HG02642 (cell line): Measurements from ENCODE around the gene CPLANE2.
"Not testable (repeated sequence)": the region's sequence is repeated elsewhere in the genome, so short reads cannot be mapped to it uniquely, and the experiment has no call there.

Experiments
- ATAC-seq: cut with Tn5 transposase; IDR thresholded peaks from one replicate; pipeline ENCODE4 v1.9.1; 2021; ENCODE audit warnings: mild to moderate bottlenecking; ENCODE audit not compliant: unreplicated experiment, poor library complexity

CPLANE2 gene

DNA sequence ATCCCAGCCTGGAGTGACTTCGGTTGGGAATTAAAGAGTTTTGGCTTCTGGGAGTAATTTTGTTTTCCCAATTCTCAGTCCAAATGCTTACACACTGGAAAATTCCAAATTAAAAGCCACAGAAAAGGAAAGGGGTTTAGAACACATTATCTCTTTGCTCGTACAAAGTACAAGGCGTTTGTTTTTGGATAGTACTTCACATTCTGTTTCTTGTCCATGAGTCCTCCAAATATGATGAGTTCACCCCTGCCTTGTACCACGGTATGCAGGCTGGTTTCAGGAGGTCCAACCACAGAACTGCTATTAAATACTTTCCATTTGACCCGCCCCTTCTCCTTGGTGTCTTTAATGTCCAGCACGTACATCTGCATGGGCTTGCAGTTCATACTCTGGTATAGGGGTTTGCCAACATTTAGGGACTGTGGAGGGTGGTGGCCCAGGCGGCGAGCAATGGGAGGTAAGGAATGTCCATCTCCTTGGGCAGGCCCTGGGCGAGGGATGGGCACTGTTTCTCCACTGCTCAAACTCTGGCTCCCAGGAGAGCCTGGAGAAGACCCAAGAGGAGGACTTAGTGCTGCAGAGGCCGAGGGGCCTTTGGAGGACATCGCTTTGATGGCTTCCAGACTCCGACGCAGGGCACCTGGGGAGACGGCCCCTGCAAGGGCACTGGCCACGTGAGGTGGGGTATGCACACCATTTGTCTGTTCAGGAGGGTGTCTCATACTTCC is 13.7 kb upstream of the CPLANE2 start:
- no peak for ATAC-seq

DNA sequence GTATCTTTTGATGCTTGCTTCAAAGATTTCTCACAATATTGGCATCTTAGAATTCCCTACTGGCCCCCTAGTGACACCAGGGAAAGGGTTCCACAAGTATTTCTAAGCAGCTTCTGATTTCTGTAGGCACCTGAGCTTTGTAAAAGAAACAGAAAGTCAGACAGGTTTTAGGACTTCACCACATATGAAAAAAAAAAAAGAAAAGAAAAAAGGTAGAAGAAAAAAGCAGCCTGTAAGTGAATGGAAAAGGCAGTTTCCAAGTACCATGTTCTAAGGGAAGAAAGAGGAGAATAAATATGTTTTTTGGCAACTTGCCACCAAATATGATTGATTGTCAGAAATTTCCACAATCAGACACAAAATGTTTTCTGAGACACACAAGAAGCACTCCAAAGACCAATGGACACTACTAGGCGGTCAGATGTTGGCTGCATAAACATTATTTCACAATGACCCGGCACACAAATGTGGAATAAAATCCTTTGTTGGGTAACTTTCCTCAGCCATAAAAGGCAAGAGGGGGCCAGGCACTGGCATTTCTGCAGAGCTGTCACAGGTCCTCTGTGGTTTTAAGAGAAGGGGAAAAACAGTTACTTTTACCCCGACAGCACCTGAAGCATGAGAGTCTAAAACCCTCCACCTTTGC is 12.7 kb upstream of the CPLANE2 start:
- ATAC-seq = no peak

DNA sequence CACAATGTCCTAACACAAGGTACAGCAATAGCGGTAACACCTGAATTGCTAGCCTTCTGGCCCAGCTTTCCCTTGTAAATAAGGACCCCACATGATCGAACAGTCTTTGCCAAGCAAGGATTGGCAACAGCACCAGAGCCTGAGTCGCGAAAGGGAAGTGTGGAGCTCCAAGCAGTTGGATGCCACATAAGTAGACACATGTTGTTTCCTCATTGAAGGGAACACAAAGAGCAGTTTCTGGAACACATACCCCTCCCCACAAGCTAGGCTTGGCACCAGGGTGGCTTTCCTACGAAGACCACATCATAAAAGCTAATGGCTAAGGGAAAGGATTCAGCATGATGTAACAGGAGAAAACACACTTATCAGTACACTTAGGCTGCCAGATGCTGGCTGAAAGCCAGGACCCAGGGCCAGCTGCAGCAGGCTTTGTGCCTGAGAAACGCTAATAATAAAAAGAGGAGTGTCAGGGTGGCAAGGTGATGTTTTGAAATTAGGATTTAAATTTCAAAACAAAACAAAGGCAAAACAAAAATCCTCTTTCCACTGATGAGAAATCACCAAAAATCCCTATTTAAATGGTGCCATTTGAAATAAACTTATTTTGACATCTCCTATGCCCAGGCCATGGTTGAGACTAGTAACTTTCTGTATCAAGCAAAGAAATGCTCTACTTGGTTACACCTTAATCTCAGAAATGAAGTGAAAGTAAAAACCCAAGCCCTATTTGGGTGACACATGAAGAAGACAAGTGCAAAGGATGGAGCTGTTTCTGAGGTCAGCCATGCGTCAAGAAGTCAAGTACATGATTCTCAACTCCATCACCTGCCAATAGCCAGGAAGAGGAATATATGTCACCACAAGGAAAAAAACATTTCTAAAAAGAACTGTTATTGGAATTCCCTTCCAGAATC is 11.9 kb upstream of the CPLANE2 start:
- ATAC-seq = no peak

DNA sequence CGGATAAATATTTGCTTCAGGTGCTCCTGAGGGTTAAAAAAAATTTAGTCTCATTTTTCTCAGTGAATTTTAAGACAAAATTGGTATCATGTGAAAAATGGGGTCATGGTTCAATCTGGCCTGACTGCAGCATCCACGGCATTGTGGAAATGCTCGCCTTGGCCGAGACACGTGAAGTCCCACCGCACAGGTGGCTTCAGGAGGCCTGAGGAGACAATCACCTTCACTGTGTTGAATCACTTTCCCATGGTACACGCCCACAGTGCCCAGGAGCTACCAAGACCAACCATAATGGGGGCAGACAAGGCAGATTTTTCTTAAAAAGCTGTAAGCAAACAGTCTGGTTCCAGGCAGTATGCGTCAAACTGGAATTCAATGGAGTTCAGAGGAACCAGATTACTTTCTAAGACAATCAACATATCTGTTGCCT is 11.0 kb upstream of the CPLANE2 start:
- no peak for ATAC-seq

DNA sequence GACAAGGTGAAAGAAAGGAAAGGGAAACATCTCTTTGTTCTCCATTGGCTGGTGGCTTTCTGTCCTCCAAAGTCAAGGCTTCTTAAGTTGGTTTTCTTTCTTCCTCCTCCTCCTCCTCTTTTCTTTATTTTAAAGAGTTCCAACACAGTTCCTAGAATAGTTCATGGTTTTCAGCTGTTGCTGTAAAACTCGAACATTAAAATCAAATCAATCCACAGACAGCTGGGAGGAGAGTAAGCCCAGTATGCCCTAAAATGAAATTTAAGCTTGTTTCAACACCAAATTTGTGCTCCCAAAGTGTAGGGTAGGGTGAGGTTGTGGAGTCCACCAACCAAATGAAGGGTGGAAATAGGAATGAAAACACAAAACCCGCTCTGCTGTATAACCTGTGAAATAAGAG is 10.5 kb upstream of the CPLANE2 start:
- no peak for ATAC-seq

DNA sequence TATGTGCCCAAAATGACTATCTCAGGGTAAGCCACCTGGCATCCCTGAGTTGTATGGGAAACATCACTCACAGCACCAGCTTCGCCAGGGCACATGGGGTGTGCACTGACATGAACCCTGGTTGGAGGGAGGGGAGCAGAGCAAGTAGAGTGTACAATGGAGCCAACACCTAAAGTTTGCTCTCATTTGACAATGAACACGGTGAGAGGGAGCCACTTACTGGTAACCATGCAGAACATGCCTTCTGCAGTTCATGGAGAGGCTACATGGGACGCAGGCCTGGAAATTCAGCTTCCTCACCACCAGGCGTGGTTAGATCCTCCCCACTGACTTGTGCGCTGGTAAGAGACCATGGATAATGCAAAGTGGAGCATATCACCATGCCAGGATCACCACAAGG is 10.0 kb upstream of the CPLANE2 start:
- ATAC-seq = no peak

DNA sequence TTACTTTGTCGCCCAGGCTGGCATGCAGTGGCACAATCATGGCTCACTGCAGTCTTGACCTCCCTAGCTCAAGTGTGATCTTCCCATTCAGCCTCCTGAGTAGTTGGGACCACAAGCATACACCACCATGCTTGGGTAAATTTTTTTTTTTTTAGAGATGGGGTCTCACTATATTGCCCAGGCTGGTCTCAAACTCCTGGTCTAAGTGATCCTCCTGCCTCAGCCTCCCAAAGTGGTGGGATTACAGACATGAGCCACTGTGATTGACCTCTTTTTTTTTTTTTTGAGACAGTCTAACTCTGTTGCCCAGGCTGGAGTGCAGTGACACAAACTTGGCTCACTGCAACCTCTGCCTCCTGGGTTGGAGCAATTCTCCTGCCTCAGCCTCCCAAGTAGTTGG is 9.3 kb upstream of the CPLANE2 start:
- not testable (repeated sequence) for ATAC-seq

DNA sequence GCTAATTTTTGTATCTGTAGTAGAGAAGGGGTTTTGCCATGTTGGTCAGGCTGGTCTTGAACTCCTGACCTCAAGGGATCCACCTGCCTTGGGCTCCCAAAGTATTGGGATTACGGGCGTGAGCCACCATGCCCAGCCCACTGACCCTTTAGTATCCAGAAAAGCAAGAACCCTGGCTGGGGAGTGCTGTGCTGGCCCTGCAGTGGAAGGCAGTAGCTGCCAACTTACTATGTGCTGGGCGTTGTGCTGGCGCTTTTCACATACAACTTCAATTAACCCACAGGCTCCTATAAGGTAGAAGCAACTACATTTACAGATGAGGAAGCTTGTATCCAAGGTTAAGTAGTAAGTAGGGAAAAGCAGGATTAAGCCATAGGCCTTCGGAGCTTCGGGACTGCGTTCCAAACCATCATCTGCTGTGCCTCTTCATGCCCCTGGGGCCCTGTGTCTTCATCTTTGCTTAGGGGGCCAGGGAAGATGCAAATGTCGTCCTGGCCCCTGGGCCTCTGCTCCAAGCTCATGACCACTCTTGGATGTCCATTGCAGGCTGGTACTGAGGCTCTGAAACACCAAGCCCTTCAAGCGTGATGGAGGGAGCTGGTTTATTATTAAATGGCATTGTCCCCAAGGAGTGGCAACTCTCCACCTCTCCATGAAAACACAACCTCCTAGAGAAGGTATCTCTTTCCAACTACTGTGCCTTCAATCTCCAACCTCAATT is 8.7 kb upstream of the CPLANE2 start:
- no peak for ATAC-seq

DNA sequence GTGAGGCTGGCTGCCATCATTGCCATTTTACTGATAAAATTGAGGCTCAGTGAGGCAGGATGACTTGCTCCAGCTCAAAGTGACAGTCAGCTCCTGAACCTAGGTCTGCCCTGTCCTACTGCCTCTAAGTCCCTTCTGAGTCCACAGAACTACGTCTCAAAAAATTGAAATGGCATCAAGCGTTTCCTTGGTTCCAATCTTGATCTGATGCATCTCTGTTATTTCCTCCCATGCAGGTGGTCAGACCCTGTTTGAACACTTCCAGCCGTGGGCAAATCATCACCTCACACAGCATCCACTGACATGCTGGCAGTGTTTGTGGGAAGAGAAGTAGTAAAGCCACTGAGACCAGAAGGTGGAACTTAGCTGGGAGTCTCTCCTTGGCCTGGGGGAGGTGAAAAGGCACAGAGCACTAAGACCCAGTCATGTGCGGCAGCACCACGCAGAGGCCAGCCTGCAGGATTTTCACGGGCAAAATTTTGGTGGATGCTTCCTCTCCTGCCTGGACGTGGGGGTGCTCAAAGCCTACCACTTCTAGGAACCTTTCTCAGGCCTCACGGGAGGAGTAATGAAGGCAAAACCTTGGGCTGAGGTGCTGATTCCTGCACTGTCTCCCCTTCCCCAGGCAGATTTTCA is 7.8 kb upstream of the CPLANE2 start:
- no peak for ATAC-seq

DNA sequence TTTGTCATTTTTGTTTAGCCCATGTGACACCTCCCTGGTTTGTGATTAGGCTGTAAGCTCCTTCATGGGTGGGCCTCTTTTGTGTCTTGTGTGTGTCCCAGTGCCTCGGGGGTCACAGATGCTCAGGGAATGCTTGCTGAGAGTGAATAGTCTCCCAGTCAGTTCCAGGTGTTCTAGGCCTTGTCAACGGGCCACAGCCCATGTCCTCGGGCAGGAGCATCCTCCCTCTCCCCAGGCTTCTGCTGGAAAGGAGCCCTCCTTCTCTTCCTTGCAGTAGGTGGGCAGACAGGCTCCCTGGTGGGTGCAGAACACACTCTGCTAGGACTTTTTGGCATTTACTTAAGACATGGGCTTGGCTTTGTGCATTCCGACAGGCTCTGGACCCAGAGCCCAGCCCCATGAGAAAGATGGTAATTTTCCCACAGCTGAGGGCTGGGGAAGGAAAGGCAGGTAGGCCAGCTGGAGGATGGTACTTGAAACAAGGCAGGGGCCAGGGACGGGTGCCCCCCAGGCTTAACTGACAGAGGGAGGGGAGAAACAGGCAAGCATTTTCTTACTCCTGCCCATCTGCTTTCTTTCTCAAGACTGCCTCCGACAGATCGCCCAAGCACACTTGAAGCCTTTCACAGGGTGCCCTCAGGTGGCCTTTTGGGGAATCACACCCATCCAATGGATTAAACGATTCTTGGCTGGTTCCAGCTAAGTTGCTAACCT is 7.1 kb upstream of the CPLANE2 start:
- ATAC-seq = no peak

DNA sequence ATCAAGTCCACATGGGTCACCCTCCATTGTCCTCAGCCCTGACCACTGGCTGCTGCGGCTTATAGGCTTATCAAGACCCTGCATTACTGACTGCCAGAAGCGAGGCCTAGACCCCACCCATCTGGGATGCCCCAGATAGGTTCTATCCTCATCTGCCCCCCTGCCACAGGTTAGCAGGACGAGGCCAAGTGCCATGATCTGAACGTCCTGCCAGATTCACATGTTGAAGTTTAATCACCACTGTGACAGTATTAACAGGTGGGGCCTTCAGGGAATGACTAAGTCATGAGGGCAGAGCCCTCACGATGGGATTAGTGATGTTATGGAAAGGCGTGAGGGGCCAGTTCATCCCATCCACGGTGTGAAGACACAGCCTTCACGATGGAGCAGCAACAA is 6.2 kb upstream of the CPLANE2 start:
- ATAC-seq = no peak

DNA sequence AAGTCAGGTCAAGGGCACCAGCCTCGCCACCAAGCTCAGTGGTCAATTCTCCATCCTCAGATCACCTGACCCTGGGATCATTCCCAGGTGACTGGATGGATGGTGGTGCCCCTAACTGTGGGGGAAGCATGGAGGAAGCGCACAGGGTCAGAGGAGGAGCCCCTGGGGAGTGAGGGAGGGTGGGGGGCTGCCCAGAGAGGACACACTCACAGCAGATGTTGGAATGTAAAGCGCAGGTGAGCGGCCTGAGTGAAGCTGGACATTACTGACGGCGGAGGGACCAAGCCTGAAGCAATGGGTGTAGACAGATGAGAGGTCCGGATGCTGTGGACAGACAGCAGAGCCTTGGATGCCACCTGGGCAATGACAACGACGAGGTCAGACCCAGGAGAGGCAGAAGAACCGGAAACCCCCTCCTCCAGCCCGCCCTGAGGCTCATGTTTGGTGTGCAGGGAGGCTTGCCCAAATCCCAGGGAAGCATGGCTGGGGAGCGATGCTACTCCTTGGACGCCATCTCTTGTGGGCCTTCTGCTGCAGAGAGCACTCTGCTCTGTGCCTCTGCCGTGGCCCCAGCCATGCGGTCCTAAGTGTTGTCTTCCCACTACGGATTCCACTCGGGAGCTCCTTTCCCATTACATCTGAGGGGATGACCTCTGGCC is 5.7 kb upstream of the CPLANE2 start:
- ATAC-seq = no peak

DNA sequence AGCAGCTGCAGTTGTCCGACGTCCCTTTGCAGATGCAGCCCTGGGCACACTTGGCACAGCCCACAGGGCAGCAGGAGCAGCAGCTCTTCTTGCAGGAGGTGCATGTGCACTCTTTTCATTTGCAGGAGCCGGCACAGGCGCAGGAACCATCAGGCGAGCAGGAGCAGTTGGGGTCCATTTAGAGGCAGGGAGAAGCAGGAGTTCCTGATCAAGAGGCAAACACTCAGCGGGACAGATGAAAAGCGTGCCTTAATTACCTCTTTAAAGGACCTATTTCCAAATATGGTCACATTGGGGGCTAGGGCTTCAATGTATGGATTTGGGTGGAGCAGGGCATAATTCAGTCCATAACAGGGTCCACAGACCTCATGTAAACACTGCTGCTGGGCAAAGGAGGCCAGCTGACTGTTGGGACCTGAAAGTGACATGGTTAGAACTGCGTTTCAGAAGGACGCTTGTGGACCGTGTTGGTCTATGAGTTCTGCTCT is 4.3 kb upstream of the CPLANE2 start:
- ATAC-seq = no peak

DNA sequence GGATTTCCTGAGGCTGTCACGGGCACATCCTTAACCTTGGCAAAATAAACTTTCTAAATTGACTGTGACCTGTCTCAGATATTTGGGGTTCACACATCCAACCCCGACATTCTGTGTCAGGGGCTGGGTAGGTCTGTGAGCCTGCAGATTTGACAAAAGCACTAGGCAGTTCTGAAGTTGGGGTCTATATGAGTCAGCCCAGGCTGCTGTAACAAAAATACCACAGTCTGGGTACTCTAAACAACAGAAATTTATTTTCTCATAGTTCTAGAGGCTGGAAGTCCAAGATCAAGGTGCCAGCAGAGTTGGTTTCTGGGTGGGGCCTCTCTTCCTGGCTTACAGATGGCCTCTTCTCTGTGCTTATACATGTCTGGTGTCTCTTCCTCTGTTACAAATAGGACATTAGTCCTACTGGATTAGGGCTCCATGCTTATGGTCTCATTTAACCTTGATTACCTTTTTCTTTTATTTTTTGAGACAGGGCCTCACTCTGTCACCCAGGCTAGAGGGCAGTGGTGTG is 3.0 kb upstream of the CPLANE2 start:
- ATAC-seq = no peak

DNA sequence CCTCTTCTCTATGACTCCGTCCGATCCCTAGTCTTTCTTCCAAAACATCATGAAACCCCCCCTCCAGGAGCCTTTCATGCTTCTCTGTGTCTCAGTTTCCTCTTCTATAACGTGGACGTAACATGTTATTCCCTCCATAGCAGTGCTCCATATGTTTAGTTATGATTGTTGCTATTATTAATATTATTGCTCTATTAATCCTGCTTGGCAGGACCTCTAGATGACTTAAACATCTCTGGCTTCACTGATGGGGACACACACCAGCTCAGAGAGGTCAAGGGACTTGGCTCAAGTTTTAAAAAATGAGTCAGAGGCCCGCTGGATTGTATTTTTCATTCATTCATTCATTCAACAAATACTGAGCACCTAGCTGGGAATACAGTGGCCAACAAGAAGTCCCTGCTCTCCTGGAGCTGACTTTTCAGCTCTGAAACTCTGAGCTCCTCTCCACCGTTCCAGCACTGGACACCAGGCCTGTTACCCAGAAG is 404 bp upstream of the CPLANE2 start:
- no peak for ATAC-seq

DNA sequence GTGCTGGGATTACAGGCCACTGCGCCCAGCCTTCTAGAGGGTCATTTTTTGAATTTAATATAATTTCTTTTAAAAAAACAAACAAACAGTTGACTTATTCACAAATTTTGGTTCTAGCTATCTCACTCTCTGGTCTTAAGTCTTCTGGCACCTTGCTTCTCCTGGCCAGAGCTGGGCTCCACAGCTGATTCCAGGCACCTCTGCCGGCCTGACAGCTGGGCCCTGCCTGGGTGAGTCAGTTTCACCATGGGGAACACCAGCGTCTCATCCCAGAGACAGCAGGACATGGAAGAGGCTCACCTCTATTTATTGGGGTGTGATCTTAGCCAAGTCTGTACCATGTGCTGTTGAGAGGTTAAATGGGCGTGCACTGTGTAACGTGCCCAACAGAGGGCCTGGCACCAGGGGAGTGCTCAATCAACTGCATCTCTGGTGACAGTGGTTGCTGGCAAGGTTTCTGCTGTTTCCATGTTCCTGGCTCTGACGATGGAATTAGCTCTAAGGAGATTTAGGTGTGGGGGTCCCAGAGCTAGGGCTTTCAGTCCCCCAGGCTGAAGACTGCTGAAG is 956 bp downstream of the CPLANE2 start:
- peak; percentile 40 for ATAC-seq

DNA sequence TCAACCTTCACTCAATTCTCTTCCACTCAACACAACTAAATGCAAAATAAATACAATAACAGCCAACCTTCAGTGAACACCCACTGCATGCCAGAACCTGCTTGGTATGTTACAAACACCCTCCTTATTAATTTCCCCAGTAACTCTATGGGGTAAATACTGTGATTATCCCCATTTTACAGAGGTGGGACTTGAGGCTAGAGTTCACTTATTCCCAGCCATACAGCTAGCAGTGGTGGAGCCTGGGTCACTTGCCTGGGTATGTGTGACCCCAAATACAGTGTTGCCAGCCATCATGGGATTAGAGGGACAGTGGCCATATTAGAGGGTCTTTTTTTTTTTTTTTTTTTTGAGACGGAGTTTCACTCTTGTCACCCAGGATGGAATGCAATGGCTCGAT is 1.6 kb downstream of the CPLANE2 start:
- no peak for ATAC-seq

DNA sequence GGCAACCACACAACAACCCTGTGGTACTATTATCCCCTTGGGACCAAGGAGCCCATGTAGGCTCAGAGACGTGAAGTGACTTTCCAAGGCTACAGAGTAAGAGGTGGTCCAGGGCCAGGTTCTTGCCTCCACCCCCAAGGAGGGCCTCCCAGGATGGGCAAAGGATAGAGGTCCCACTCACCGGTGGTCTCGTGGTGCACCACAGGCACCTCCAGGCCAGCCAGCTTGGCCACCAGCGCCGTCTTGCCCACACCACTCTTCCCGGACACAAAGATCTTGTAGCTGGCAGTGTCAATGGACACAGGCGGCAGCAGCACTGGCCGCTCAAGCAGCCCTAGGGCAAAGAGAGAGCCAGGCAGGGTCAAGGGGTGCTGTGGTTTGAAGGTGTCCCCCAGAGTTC is 3.6 kb downstream of the CPLANE2 start:
- no peak for ATAC-seq
